GM18526 (cell line): Measurements from ENCODE around the gene GABRG3.

Experiments used
- POLR2A ChIP-seq: IDR thresholded peaks from 3 replicates; pipeline ENCODE4 v1.6.1; 2011; ENCODE audit not compliant: insufficient read length; ENCODE audit errors: extremely low read depth

GABRG3 gene

DNA sequence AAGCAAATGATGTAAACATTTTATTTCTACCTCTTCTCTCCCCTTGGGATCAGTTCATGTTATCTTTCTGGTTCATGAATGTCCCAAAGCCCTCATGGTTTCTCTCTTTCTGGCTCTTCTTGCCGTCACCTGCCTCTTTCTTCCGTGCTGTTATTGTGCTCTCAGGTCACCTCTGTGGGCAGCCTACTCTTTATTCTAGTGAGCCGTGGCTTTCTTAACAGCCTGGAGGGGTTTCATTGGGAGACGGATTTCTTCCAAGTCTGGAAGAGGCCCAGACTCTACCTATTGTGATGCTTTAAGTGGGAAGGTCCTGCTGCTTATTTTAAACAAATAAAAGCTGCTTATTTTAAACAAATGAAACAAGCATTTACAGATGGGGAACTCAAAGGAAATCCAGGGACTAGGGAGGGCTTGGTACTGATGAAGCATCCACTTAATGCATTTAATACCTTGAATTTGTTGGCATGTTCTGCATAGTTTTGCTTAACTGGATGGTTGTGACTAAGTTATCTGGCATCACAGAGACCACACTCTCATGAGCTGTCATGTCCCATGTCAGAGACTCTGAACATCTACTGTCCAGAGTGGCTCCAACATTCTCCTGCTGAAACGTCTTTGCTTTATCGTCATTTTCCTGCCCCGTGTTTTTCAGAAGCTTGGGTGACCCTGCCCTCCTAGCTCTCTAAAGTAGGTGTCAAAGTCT lies 443.3 kb downstream of the GABRG3 start:
- TF ChIP-seq POLR2A, result no peak

DNA sequence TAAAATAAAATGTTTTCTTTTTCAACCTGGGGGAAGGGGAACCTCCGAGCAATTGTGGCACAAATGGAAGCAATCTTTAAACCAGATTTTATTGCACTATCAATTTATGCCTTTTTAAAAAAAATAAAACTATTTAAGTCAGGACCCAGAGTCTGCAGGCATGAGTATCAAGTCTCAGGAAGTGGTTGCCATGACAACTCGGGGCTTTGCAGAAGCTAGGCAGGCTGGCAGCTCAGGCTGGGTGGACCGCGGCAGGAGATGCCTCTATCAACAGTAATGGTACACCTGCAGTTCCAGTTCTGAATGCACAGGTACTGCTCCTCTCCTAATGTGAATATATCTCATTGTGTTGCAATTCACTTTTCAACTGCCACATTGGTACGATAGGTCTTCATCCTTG lies 447.7 kb downstream of the GABRG3 start:
- TF ChIP-seq POLR2A, result no peak

DNA sequence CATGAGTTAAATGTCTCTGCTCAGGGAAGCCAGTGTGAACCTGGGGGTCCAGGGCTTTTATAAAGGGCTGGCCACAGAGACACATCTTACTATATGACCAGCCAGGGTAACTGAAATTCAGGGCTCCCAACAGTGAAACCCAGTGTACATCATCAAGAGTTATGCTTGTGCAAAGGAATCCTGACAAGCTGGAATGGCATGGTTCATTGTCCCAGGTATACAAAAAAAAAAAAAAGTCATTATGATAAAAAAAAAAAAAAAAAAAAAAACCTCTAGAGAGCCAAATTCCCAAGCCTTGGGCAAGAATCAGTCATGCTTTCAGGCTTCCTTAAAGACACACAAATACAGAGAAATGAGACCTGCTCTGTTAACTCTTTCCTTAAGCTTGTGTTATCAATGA lies 452.0 kb downstream of the GABRG3 start:
- TF ChIP-seq POLR2A, result no peak

DNA sequence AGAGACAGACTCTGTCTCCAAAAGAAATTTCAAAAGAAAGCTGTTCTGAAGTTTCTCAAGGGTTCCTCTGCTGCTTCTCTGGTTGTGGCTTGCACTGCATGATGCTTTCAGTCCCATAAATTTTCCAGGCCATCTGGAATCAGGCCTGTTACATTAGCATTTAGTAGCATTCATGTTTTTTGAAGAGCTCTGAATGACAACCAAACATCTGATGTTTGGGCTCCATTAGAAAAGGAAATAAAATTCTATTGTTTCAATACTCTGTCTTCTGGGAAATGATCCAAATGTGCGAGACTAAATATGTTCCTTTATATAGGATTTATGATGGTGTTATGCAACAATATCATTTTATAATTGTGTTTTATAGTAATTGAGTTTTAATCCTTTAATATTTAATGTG lies 455.8 kb downstream of the GABRG3 start:
- no peak for TF ChIP-seq POLR2A

DNA sequence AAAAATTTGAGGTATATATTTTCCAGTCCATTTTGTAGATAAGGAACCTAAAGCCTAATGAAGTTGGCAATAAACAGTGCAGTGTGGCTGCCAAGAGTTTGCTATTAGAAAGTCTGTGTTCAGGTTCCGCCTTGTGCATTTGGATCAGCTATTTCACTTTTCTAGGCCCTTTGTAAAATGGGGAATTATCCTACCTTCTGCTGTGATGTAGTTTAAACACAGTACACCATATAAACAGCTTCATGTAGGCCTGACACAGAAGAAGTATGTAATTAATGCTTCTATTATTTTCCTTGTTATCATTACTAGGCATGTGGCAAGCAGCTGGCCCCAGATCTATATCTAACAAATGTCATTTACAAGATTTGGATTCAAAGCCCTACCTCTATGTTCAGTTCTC lies 456.3 kb downstream of the GABRG3 start:
- TF ChIP-seq POLR2A, result no peak

DNA sequence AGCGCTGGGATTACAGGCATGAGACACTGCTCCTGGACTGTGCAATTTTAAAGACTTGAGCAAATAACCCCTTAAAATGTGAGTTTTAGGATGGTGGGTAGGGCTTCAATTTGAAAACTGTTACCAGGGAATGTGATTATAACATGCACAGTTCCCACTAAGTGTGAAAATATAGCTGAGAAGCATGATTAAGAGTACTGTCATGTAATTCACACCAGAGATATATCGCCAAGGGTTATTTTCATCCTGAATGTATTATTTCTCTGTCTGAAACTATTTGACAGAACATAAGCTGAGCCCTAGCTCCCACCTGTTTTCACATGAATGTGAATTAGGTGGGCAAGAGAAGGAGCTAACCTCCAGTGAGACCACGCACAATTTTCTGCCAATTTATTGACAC lies 457.2 kb downstream of the GABRG3 start:
- TF ChIP-seq POLR2A, result no peak

DNA sequence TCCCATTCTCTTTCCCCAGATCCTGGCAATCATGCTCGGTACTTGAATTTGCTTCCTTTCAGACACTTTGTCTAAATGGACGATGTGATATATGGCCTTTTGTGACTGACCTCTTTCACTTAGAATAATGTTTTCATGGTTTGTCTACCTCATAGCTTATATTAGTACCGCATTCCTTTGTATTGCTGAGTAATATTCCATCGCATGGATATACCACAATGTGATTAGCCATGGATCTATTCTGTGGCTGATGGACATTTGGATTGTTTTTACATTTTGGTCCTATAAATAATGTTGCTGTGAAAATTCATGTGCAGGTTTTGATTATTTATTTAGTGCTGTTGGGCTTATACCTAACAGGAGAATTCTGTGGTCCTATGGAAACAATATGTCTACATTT lies 458.6 kb downstream of the GABRG3 start:
- no peak for TF ChIP-seq POLR2A

DNA sequence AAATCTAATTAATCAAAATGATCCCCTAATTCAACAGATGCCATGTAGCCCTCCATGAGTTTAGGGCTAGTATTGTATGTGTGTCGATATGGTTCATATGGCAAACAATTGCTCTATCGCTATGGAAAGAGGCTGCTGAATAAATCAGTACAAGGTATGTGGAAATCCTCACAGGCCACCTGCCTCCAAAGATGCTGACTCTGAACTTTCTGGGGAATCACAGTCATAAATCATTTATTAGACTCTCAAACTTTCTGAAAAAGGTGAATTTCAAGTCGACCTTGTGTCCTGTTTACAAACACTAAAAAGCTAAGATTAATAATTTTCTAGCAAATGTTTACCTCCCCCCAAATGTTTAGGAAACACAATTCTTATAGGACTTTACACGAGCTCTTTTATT lies 462.6 kb downstream of the GABRG3 start:
- no peak for TF ChIP-seq POLR2A

DNA sequence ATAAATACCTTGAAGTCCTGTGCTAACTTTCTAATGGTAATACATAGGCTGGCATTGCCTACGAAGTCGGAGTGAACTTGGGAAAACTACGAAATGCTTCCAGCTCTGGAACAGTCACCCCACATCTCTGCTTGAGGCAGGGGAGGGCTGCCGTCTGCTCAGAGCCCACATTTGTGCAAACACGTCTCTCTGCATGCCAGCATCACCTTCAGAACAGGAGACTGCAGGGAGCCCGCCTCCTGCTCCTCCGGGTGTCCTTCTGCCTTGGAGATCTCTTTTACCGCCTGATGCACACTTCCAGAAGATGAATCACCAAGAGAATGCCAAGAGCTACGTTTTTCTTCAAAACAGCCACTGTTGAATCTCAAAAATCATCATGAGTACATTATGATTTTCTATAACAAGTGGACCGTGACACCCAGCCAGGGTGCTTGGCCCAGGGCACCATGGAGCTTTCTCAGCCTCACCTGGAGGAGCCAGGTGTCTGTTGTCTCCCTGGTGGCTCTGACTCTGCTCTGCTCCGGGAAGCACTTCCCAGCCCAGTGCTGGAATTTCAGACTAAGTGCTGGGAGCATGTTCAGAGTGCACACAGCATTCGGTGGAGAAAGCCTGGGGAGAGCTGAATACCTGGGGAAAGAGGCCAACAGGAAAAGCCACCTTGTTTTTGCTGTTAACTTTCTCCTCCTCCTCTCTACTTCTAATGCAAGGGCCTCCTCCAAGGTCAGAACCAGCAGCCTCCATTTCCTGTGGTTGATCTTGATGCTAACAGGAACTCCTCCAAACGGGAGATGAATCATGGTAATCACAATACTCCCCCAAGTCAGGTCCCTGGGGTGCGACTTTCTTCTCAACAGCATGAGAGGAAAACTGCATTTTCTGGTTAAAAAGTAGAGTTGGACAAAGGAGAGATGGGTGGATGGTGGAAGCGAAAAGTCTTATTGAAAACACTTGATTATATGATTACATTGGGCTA lies 467.7 kb downstream of the GABRG3 start:
- no peak for TF ChIP-seq POLR2A

DNA sequence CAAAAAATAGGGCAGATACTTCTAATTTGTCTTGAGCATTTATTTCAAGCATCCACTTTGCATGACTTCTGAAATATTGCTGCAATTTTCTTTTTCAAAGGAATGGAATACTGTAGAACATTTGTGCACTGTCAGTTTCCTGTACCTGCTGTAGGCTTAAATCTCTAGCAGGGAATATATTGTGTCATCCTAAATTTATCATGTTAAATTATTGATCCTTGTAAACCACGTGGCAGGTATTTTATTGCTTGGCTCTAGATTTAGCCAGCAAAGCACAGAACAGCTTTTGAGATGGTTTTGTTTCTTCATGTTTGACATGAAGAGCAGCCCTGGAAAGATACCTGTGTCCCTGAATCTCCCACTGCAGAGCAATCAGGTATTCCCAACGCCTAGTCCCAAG lies 470.1 kb downstream of the GABRG3 start:
- no peak for TF ChIP-seq POLR2A

DNA sequence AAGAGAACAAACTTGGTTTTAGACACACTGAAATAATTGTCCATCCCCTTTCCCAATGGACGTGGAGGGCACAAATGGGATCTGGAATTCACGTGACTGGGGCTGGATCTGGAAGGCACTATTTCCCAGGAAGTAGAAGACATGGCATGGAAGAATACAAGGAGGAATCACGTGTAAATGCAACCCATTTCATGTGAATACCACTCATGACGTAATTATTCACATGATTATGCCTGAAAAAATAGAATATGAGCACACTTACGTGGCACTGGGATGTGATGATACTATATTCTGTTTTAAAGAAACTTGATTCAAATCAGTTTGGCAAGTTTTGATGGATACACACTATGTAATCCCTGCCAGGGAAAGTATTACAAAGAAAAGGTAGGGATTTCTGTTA lies 477.3 kb downstream of the GABRG3 start:
- no peak for TF ChIP-seq POLR2A

DNA sequence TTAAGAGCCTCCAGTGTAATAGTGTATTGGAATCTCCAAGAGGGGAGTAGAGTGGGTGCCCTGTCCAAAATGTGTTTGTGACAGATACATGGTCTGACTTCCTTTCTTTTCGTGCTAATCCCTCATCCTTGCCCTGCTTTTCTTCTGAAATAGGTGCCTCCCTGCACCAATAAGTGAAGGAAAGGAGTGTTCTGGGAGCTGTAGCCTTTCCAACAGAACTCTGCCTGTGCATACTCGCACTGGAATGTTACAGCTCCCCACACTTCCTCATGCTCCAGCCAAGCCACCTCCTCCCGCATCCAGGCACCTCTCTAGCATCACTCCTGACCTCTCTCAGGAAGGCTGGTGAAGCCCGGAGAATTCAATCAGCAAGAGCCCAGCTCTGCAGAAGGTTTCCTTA lies 478.0 kb downstream of the GABRG3 start:
- no peak for TF ChIP-seq POLR2A

DNA sequence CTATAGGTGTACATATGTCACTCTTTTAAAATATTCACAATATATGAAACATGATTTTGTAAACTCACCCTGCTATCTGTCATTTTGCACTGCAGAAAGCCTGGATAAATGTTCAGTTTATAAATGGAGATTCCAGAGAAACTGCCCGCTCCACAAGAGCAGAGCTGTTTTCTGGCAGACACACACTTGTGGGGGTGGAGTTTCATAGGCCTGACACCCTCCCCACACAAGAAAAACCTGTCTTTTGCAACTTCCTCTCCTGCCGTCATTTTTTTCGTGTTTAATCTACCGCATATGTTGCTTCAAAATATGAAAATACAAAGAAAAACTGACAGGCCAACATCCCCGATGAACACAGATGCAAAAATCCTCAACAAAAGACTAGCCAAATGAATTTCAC lies 479.0 kb downstream of the GABRG3 start:
- TF ChIP-seq POLR2A, result no peak

DNA sequence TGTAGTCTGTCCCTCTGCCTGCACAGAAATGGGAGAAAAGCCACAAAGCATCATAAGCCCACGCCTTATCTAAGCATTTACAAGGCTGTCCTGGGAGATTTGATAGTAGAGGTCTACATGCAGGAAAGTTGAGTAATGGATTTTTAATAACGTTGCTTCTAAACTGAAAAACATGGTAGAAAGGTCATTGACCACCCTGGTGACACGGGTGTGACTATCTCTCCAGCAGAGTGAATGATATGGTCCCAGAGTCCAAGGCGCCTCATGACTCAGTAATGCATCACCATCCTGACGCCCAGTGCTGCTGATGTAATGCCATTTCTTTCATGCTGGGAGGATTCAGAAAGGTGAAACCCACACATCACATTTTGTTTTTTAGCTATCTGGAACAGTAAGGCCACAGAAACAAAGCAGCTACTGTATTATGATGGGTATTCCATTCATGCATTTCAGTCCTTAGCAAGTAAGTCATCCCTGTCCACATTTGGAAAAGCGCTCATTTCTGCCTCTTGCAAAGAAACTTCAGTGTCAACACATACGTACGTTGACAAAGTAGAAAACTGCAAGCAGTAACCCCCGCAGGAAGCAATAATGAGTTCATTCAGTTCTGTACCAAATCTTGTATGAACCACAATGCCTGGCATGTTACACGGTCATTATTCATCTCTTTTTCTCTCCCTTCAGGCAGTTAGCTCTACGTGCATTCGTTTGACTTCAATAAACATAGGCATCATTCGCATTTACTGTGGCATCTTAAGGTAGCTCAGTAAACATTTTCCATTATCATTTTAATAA lies 483.5 kb downstream of the GABRG3 start:
- TF ChIP-seq POLR2A, result no peak

DNA sequence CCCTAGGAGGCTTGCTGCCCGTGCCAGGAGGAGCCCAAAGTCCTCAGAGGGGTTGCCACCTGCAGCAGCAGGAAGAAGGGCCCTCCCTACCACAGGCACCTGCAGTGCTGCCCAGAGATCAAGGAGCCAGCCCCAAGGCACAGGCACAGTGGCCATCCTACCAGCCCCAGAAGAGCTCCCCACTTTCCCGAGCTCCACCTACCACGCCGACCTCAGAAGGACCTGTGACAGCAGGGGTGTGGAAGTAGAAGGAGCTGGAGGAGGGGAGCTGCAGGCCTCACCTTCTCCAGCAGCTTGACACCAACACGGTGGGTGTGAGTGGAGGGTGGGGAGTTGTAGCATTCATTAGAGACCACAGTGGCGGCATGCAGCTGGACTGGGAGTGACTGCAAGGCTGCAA lies 485.8 kb downstream of the GABRG3 start:
- TF ChIP-seq POLR2A, result no peak

DNA sequence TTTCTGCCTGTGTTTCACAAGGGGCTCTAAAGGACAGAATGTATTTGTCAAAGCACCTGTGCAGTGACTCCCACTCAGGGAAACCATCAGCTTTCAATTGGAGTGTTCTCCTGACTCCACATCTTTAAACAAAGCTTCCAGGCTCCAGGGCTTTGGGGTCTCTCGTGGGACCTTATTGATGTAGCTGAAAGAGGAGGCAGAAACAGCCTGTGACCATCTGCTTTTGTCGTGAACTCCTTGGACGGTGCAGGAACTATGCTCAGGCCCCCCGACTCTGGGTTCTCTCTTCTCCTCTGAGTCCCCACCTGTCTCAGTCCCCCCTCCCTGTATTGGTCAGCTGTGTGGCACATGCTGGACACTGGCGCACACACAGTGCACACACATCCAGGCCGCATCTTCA lies 486.8 kb downstream of the GABRG3 start:
- no peak for TF ChIP-seq POLR2A
